GM23338 (cell line): ENCODE measurements around the gene SUPT3H. TPM values are rescaled to one million over a fixed set of nuclear protein-coding genes. Genes with fewer than 3 reads are reported as not detected.

Experiments used
- ATAC-seq: fragments of 200-7000 bp; cut with Tn5 transposase; 3 replicates; pipeline ENCODE4 v1.9.1; 2020
- DNase-seq: peaks from one replicate; pipeline ENCODE4 v3.0.0-alpha.2; 2015; ENCODE audit warnings: low spot score
- H2AFZ ChIP-seq: fragments of 200-600 bp; sonication (generic); 2 replicates; pipeline ENCODE4 v1.8.0; 2016; ENCODE audit warnings: antibody characterized with exemption, mild to moderate bottlenecking, moderate library complexity
- H3F3A ChIP-seq: fragments of 200-600 bp; sonication (generic); replicated peaks from 2 replicates; pipeline ENCODE4 v1.8.0; 2017; ENCODE audit warnings: antibody characterized with exemption, mixed run types, low read depth
- H3K27ac ChIP-seq: fragments of 200-600 bp; sonication (generic); 2 replicates; pipeline ENCODE4 v1.6.1; 2016; ENCODE audit warnings: low read depth
- H3K27me3 ChIP-seq: fragments of 200-600 bp; sonication (generic); 2 replicates; pipeline ENCODE4 v1.8.0; 2016; ENCODE audit warnings: mild to moderate bottlenecking, mixed run types, moderate library complexity; ENCODE audit not compliant: insufficient read depth
- H3K36me3 ChIP-seq: fragments of 200-600 bp; sonication (generic); 2 replicates; pipeline ENCODE4 v1.8.0; 2016; ENCODE audit warnings: mild to moderate bottlenecking; ENCODE audit not compliant: insufficient read depth
- H3K4me1 ChIP-seq: fragments of 200-600 bp; sonication (generic); 2 replicates; pipeline ENCODE4 v1.8.0; 2016; ENCODE audit warnings: mild to moderate bottlenecking, moderate library complexity; ENCODE audit not compliant: insufficient read depth
- H3K4me2 ChIP-seq: fragments of 200-600 bp; sonication (generic); 2 replicates; pipeline ENCODE4 v1.7.1; 2017; ENCODE audit warnings: mixed run types
- H3K4me3 ChIP-seq: fragments of 200-600 bp; sonication (generic); 2 replicates; pipeline ENCODE4 v1.6.1; 2016; ENCODE audit warnings: mixed run types
- H3K79me2 ChIP-seq: fragments of 200-600 bp; sonication (generic); replicated peaks from 2 replicates; pipeline ENCODE4 v1.8.0; 2017; ENCODE audit warnings: mild to moderate bottlenecking; ENCODE audit not compliant: insufficient read depth
- H3K9me2 ChIP-seq: fragments of 200-600 bp; sonication (generic); 2 replicates; pipeline ENCODE4 v1.8.0; 2017; ENCODE audit not compliant: insufficient read depth
- H4K20me1 ChIP-seq: fragments of 200-600 bp; sonication (generic); replicated peaks from 2 replicates; pipeline ENCODE4 v1.8.0; 2017; ENCODE audit warnings: mild to moderate bottlenecking; ENCODE audit not compliant: insufficient read depth
- H3K27ac Mint-ChIP-seq: 2 replicates; pipeline ENCODE4 v1.8.0; 2020; ENCODE audit warnings: inconsistent platforms, mild to moderate bottlenecking, moderate library complexity, mixed read lengths
- H3K27me3 Mint-ChIP-seq: 3 replicates; pipeline ENCODE4 v1.8.0; 2022; ENCODE audit warnings: low read depth, mild to moderate bottlenecking, moderate library complexity, mixed read lengths, inconsistent platforms; ENCODE audit not compliant: insufficient read depth, poor library complexity
- H3K36me3 Mint-ChIP-seq: 3 replicates; pipeline ENCODE4 v1.8.0; 2021; ENCODE audit warnings: low read depth, mild to moderate bottlenecking, inconsistent platforms, moderate library complexity, mixed read lengths
- H3K4me1 Mint-ChIP-seq: 3 replicates; pipeline ENCODE4 v1.8.0; 2020; ENCODE audit warnings: mild to moderate bottlenecking, inconsistent platforms, mixed read lengths
- H3K4me3 Mint-ChIP-seq: 3 replicates; pipeline ENCODE4 v1.8.0; 2021; ENCODE audit warnings: moderate library complexity, mild to moderate bottlenecking, inconsistent platforms, mixed read lengths
- H3K9me3 Mint-ChIP-seq: 3 replicates; pipeline ENCODE4 v1.8.0; 2020; ENCODE audit warnings: moderate library complexity, mild to moderate bottlenecking, inconsistent platforms, mixed read lengths
- CREB1 ChIP-seq: fragments of 250-450 bp; sonication (Bioruptor Pico); IDR thresholded peaks from 2 replicates; pipeline ENCODE4 v1.5.0; 2020; ENCODE audit warnings: low read depth, mild to moderate bottlenecking, moderate library complexity
- ETS1 ChIP-seq: IDR thresholded peaks from 2 replicates; pipeline ENCODE4 v1.6.1; 2016; ENCODE audit warnings: antibody characterized with exemption
- EZH2 ChIP-seq: fragments of 200-600 bp; sonication (generic); IDR thresholded peaks from one replicate; pipeline ENCODE4 v1.8.0; 2017; ENCODE audit warnings: antibody characterized with exemption, mild to moderate bottlenecking, low read depth; ENCODE audit not compliant: unreplicated experiment
- EZH2phosphoT487 ChIP-seq: fragments of 200-600 bp; sonication (generic); IDR thresholded peaks from one replicate; pipeline ENCODE4 v1.8.1; 2018; ENCODE audit warnings: antibody characterized with exemption; ENCODE audit not compliant: unreplicated experiment
- JUNB ChIP-seq: IDR thresholded peaks from one replicate; pipeline ENCODE4 v1.6.1; 2016; ENCODE audit warnings: antibody characterized with exemption; ENCODE audit not compliant: unreplicated experiment
- POLR2AphosphoS5 ChIP-seq: IDR thresholded peaks from 2 replicates; pipeline ENCODE4 v1.6.1; 2016; ENCODE audit warnings: antibody characterized with exemption, low read depth
- REST ChIP-seq: IDR thresholded peaks from one replicate; pipeline ENCODE4 v1.6.1; 2018; ENCODE audit warnings: antibody characterized with exemption; ENCODE audit not compliant: unreplicated experiment
- STAT1 ChIP-seq: IDR thresholded peaks from one replicate; pipeline ENCODE4 v1.6.1; 2016; ENCODE audit warnings: antibody characterized with exemption; ENCODE audit not compliant: unreplicated experiment
- ZNF331 ChIP-seq: fragments of 250-450 bp; sonication (Bioruptor Pico); IDR thresholded peaks from 2 replicates; pipeline ENCODE4 v1.5.0; 2020; ENCODE audit warnings: low read depth, mild to moderate bottlenecking, moderate library complexity
- ZNF462 ChIP-seq: fragments of 250-450 bp; sonication (Bioruptor Pico); IDR thresholded peaks from 2 replicates; pipeline ENCODE4 v1.5.0; 2020; ENCODE audit warnings: mild to moderate bottlenecking, moderate library complexity
- polyA plus RNA-seq: library from polyadenylated mRNA; unstranded; fragments of >200 nt; fragmentation: Nextera tagmentation; extraction: Ambion mirVana; gene quantifications from 2 replicates; pipeline ENCODE4 v1.2.1, GENCODE V29; 2016
- total RNA-seq: library from RNA; depleted of rRNA; stranded (reverse); fragments of >200 nt; shearing (Covaris generic); gene quantifications from 2 replicates; pipeline ENCODE4 v1.2.3, GENCODE V29; 2014

SUPT3H gene
- total and polyA plus RNA-seq, 2 experiments from 2014 or later: 11.4 to 30.1 TPM

- Histone ChIP-seq H3K27me3 (no peaks in the 10 kb centered on the region), H3K27ac (no peak overlapping the region), H3K4me3 (no peak overlapping the region), H3K36me3 (no peaks in the 10 kb centered on the region), H3K9me2 (peaks cover 4% of the 10 kb centered on the region; the same call in 1 of the 2 replicates), H3K4me2 (no peak overlapping the region), H2AFZ (no peak overlapping the region), H3F3A (no peaks in the 10 kb centered on the region), H3K79me2 (no peaks in the 10 kb centered on the region), H3K4me1 (peaks cover 2% of the 10 kb centered on the region; the same call in 1 of the 2 replicates), H4K20me1 (no peaks in the 10 kb centered on the region)
- Mint-ChIP-seq H3K27ac (no peak overlapping the region), H3K27me3 (no peaks in the 10 kb centered on the region), H3K36me3 (no peaks in the 10 kb centered on the region), H3K4me3 (no peak overlapping the region), H3K9me3 (no peaks in the 10 kb centered on the region), H3K4me1 (peaks cover 2% of the 10 kb centered on the region; the same call in 1 of the 3 replicates)
- DNase-seq: no peak
- no peak for TF ChIP-seq EZH2
- no peak for ATAC-seq
Observed at GRCh38 chr6:45001663-45002062, 376.1 kb downstream of the SUPT3H start.

- Mint-ChIP-seq H3K9me3 (no peaks in the 10 kb centered on the region), H3K27ac (no peak overlapping the region), H3K27me3 (no peaks in the 10 kb centered on the region), H3K4me3 (no peak overlapping the region), H3K4me1 (peaks cover 7% of the 10 kb centered on the region; the same call in 2 of the 3 replicates), H3K36me3 (no peaks in the 10 kb centered on the region)
- H3K4me1 ChIP-seq: peaks cover 10% of the 10 kb centered on the region; the same call in 1 of the 2 replicates
- H3K4me3 ChIP-seq: no peak overlapping the region
- no peaks in the 10 kb centered on the region for H4K20me1 ChIP-seq
- peaks cover 4% of the 10 kb centered on the region; the same call in 1 of the 2 replicates for H3K9me2 ChIP-seq
- ATAC-seq (no peak), DNase-seq (no peak)
- H3K27me3 ChIP-seq: no peaks in the 10 kb centered on the region
- H3K27ac ChIP-seq: no peak overlapping the region
- no peaks in the 10 kb centered on the region for H3K36me3 ChIP-seq
- no peak overlapping the region for H3K4me2 ChIP-seq
- no peaks in the 10 kb centered on the region for H3K79me2 ChIP-seq
- no peak overlapping the region for H2AFZ ChIP-seq
- no peaks in the 10 kb centered on the region for H3F3A ChIP-seq
- TF ChIP-seq STAT1 (no peak), EZH2 (no peak), POLR2AphosphoS5 (no peak), ETS1 (no peak), REST (no peak), EZH2phosphoT487 (no peak), JUNB (no peak), ZNF462 (CRISPR knock-in tag) (no peak), CREB1 (no peak), ZNF331 (no peak)
Observed at GRCh38 chr6:45000833-45001232, 376.9 kb downstream of the SUPT3H start.
